OCI-LY7 (cell line): ENCODE measurements around the gene ALG6.

Source experiments
- CTCF ChIP-seq: fragments of 200-600 bp; sonication (generic); conservative IDR thresholded peaks from 2 replicates; pipeline ENCODE4 v1.5.1; 2014; ENCODE audit warnings: mild to moderate bottlenecking, antibody characterized with exemption, low read length, moderate library complexity, mixed read lengths
- EZH2phosphoT487 ChIP-seq: fragments of 200-600 bp; sonication (generic); IDR thresholded peaks from 2 replicates; pipeline ENCODE4 v1.6.1; 2018; ENCODE audit warnings: low read depth, borderline replicate concordance, mild to moderate bottlenecking, mixed run types, antibody characterized with exemption, low read length, moderate library complexity, mixed read lengths

- TF ChIP-seq CTCF (no peak), EZH2phosphoT487 (no peak)
These were observed 49.0 kb upstream of the ALG6 start for GRCh38 chr1:63318201-63318979.
